ENCODE results near the gene CFAP73. TPM values are rescaled to one million over a fixed set of nuclear protein-coding genes. Genes with fewer than 3 reads are reported as not detected.
A peak's percentile ranks its signal among the peaks of the same experiment; 100 is the strongest.

Gene CFAP73
- 0.10 TPM for total RNA-seq (2021; ENCODE audit: unreplicated experiment)
- polyA plus RNA-seq (2012; ENCODE audit: insufficient read length) = not detected
- not detected for Bru-seq, nascent RNA
- BruChase-seq, experiment 1, labeled RNA remaining after a 2-hour chase = not detected
- percentile 9 among the genes with signal in this experiment for BruChase-seq, experiment 2, labeled RNA remaining after a 6-hour chase
- long read RNA-seq = 0 reads

DNA sequence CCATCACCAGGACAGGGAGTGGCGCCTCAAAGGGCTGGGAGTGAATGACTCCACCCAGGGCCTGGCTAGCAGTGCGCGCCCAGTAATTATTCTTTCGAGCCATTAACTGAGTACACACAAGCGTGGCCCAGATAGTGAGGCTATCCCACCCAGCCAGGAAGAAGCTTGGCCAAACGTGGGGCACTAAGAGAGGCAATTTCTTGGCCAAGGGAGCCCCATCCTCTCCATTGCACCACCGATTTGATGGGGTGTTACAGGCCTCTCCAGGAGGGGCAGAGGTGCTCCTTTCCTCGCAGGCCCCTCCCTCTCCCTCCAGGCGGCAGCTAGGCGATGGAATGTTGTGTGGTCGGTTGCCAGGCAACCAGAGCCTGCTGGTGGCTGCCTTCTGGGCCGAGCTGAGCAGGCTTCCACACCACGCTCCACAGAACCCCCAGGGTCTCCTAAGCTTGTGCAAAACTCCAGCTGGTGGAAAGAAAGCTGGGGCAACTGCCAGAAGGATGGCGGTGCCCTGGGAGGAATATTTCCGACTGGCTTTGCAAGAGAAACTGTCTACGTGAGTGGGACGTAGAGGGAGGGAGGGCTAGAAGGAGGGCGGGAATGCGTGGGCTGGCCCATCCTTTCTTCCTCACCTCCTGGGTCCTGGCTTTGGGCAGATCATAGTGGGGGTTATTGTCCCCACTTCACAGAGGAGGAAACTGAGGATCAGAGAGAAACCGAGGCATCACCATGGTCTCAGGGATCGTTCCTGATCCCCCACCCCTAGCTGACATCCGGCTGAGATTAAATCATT, at the start of gene CFAP73:
CFAP73 (plus strand) TSS at position 364 of the 790 bp plus-strand sequence; CDS start at position 498, 134 bp downstream.
- H3K27me3 ChIP-seq (ENCODE audit: control insufficient read depth, insufficient read depth, low read length) = no peaks in the 10 kb centered on the region
- H3K4me3 ChIP-seq (ENCODE audit: low read depth in 2 of 2, low read length in 2 of 2) = no peak within 1 kb of the TSS
- CTCF ChIA-PET = no interaction called here
- POLR2A ChIA-PET = no interaction called here
- ATAC-seq (peak; percentile 66), DNase-seq (ENCODE audit: low read depth, low spot score) (no peak)
- H3K9me3 ChIP-seq (ENCODE audit: control insufficient read depth, insufficient read depth, low read depth, low read length) = no peaks in the 10 kb centered on the region
- in situ Hi-C loops (cut with HindIII; ENCODE audit: low pct_unique_long_range_greater_than_20kb, low sequenced_read_pairs) (loop anchor here (25.0 kb wide), 1 partner anchor 87 kb away; the partner anchor contains the start of gene DTX1), intact Hi-C loops (cut with micrococcal nuclease; ENCODE audit: unreplicated experiment) (loop anchor here (10.0 kb wide), 1 partner anchor 155 kb away; no protein-coding TSS in a partner anchor)
- TF ChIP-seq REST (IDR thresholded peaks at IDR 0.05; ENCODE audit: insufficient read depth in 1 of 2, low read depth in 2 of 2, low read length in 1 of 2) = no peak
- no peak for TF ChIP-seq TCF7L2 (IDR thresholded peaks at IDR 0.05; ENCODE audit: low read depth, low read length)
- TF ChIP-seq CTCF (IDR thresholded peaks at IDR 0.05) = no peak
- TF ChIP-seq SIN3A (IDR thresholded peaks at IDR 0.05; ENCODE audit: borderline replicate concordance, insufficient read depth, low read depth, low read length) = no peak
- no peaks in the 10 kb centered on the region for H3K36me3 ChIP-seq (ENCODE audit: control insufficient read depth, insufficient read depth, low read length)
- H3K27ac ChIP-seq (ENCODE audit: low read length) = no peak within 1 kb of the TSS
- H3K4me1 ChIP-seq (ENCODE audit: control insufficient read depth, insufficient read depth, low read length) = peaks cover 12% of the 10 kb centered on the region; the same call in 1 of the 2 replicates
- BruUV-seq (replicated peaks) = no TSS peak

DNA sequence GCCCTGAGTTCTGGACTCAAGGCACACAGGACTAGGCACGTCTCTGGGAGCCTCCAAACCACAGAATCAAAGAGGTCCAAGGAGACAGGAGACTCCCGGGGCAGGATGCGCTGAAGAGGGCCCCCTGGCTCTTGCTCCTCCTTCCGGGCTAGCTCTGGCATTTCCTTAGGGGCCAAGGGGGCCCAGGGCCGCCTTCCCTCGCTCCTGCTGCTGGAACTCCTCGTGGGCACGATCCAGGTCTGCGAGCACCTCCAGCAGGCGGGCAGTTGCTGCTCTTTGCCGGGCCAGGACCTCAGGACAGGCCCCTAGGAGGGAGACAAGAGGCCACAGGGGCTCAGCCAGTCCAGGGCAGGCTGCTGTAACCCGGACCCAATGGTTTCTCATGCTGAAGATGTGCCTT, 49.8 kb upstream of the CFAP73 start:
- BruUV-seq (replicated peaks) = no TSS peak
- H3K27me3 ChIP-seq (ENCODE audit: control insufficient read depth, insufficient read depth, low read length) = no peaks in the 10 kb centered on the region
- H3K9me3 ChIP-seq (ENCODE audit: control insufficient read depth, insufficient read depth, low read depth, low read length) = no peaks in the 10 kb centered on the region
- no peaks in the 10 kb centered on the region for H3K36me3 ChIP-seq (ENCODE audit: control insufficient read depth, insufficient read depth, low read length)
- intact Hi-C loops (cut with micrococcal nuclease; ENCODE audit: unreplicated experiment) (no loop called here), in situ Hi-C loops (cut with HindIII; ENCODE audit: low pct_unique_long_range_greater_than_20kb, low sequenced_read_pairs) (no loop called here)
- no peak overlapping the region for H3K27ac ChIP-seq (ENCODE audit: low read length)
- H3K4me3 ChIP-seq (ENCODE audit: low read depth in 2 of 2, low read length in 2 of 2) = no peak overlapping the region
- TF ChIP-seq TCF7L2 (IDR thresholded peaks at IDR 0.05; ENCODE audit: low read depth, low read length) (no peak), CTCF (IDR thresholded peaks at IDR 0.05) (no peak), SIN3A (IDR thresholded peaks at IDR 0.05; ENCODE audit: borderline replicate concordance, insufficient read depth, low read depth, low read length) (no peak), POLR2AphosphoS5 (IDR thresholded peaks at IDR 0.05; ENCODE audit: low read depth, low read length) (no peak), REST (IDR thresholded peaks at IDR 0.05; ENCODE audit: insufficient read depth in 1 of 2, low read depth in 2 of 2, low read length in 1 of 2) (no peak)
- DNase-seq (ENCODE audit: low read depth, low spot score) (no peak), ATAC-seq (0 out of 2 replicates have a peak, but pooled peaks have one; percentile 5)
- CTCF ChIA-PET = no interaction called here
- peaks cover 3% of the 10 kb centered on the region; the same call in 1 of the 2 replicates for H3K4me1 ChIP-seq (ENCODE audit: control insufficient read depth, insufficient read depth, low read length)
- POLR2A ChIA-PET = no interaction called here
